Effector memory CD4-positive, alpha-beta T cell (primary cell): ENCODE measurements around the gene CUX1.
"Not testable (repeated sequence)": the region's sequence is repeated elsewhere in the genome, so short reads cannot be mapped to it uniquely, and the experiment has no call there.

Source experiments
- DNase-seq, 3 donors: peaks; one replicate each; pipeline ENCODE4 v3.0.0-alpha.2; 2020
- H3K27ac ChIP-seq: 2 replicates; pipeline ENCODE4 v1.7.0; 2013; ENCODE audit warnings: mild to moderate bottlenecking, low read length, moderate library complexity; ENCODE audit not compliant: insufficient read depth, poor library complexity, severe bottlenecking
- H3K27me3 ChIP-seq: replicated peaks from 2 replicates; pipeline ENCODE4 v1.7.0; 2013; ENCODE audit warnings: mild to moderate bottlenecking, low read length; ENCODE audit not compliant: insufficient read depth, control insufficient read depth, poor library complexity, severe bottlenecking
- H3K36me3 ChIP-seq: 2 replicates; pipeline ENCODE4 v1.7.0; 2013; ENCODE audit warnings: mild to moderate bottlenecking, low read length, moderate library complexity; ENCODE audit not compliant: control insufficient read depth, insufficient read depth
- H3K4me1 ChIP-seq: 2 replicates; pipeline ENCODE4 v1.7.0; 2013; ENCODE audit warnings: low read length, mild to moderate bottlenecking; ENCODE audit not compliant: control insufficient read depth, insufficient read depth, poor library complexity, severe bottlenecking
- H3K4me3 ChIP-seq: 2 replicates; pipeline ENCODE4 v1.7.0; 2013; ENCODE audit warnings: low read length, low read depth, mild to moderate bottlenecking; ENCODE audit not compliant: insufficient read depth, poor library complexity, severe bottlenecking
- H3K9me3 ChIP-seq: 2 replicates; pipeline ENCODE4 v1.7.0; 2013; ENCODE audit warnings: mild to moderate bottlenecking, low read length, moderate library complexity; ENCODE audit not compliant: control insufficient read depth

Gene CUX1

GRCh38 chr7:101924171-101924570, 106.7 kb downstream of the CUX1 start:
- Histone ChIP-seq H3K27me3 (no peaks in the 10 kb centered on the region), H3K9me3 (no peaks in the 10 kb centered on the region), H3K4me3 (no peak overlapping the region), H3K27ac (no peak overlapping the region), H3K4me1 (no peaks in the 10 kb centered on the region), H3K36me3 (no peaks in the 10 kb centered on the region)
- no peak for DNase-seq

- H3K9me3 ChIP-seq: no peaks in the 10 kb centered on the region
- no peaks in the 10 kb centered on the region for H3K4me1 ChIP-seq
- no peak overlapping the region for H3K4me3 ChIP-seq
- no peaks in the 10 kb centered on the region for H3K27me3 ChIP-seq
- no peak overlapping the region for H3K27ac ChIP-seq
- H3K36me3 ChIP-seq: no peaks in the 10 kb centered on the region
- no peak for DNase-seq
These were observed 108.8 kb downstream of the CUX1 start for GRCh38 chr7:101926265-101926664.

- Histone ChIP-seq H3K4me1 (no peaks in the 10 kb centered on the region), H3K36me3 (no peaks in the 10 kb centered on the region), H3K27ac (no peak overlapping the region), H3K27me3 (no peaks in the 10 kb centered on the region), H3K9me3 (no peaks in the 10 kb centered on the region), H3K4me3 (no peak overlapping the region)
- DNase-seq: no peak
These were observed 110.0 kb downstream of the CUX1 start for GRCh38 chr7:101927389-101927788.

GRCh38 chr7:101927802-101928201, 110.4 kb downstream of the CUX1 start:
- no peaks in the 10 kb centered on the region for H3K9me3 ChIP-seq

GRCh38 chr7:101929256-101929655, 111.8 kb downstream of the CUX1 start:
- H3K36me3 ChIP-seq: no peaks in the 10 kb centered on the region
- H3K27me3 ChIP-seq: no peaks in the 10 kb centered on the region
- no peaks in the 10 kb centered on the region for H3K4me1 ChIP-seq

More at GRCh38 chr7:101927802-101928201, 110.4 kb downstream of the CUX1 start:
- Histone ChIP-seq H3K4me1 (no peaks in the 10 kb centered on the region), H3K27me3 (no peaks in the 10 kb centered on the region), H3K4me3 (no peak overlapping the region), H3K36me3 (no peaks in the 10 kb centered on the region), H3K27ac (no peak overlapping the region)
- no peak for DNase-seq

GRCh38 chr7:101929911-101930310, 112.5 kb downstream of the CUX1 start:
- not testable (repeated sequence) for H3K27ac ChIP-seq, H3K27me3 ChIP-seq, DNase-seq, H3K4me1 ChIP-seq, H3K4me3 ChIP-seq, H3K9me3 ChIP-seq, H3K36me3 ChIP-seq

More at GRCh38 chr7:101929256-101929655, 111.8 kb downstream of the CUX1 start:
- DNase-seq: no peak
- Histone ChIP-seq H3K9me3 (no peaks in the 10 kb centered on the region), H3K4me3 (no peak overlapping the region), H3K27ac (no peak overlapping the region)

- Histone ChIP-seq H3K27me3 (no peaks in the 10 kb centered on the region), H3K4me3 (no peak overlapping the region), H3K36me3 (no peaks in the 10 kb centered on the region), H3K9me3 (no peaks in the 10 kb centered on the region), H3K4me1 (no peaks in the 10 kb centered on the region), H3K27ac (no peak overlapping the region)
- no peak for DNase-seq
These were observed 114.7 kb downstream of the CUX1 start for GRCh38 chr7:101932083-101932482.

- DNase-seq: no peak
- no peaks in the 10 kb centered on the region for H3K4me1 ChIP-seq
- H3K36me3 ChIP-seq: no peaks in the 10 kb centered on the region
These were observed 115.6 kb downstream of the CUX1 start for GRCh38 chr7:101933028-101933427.

GRCh38 chr7:101933688-101934121, 116.3 kb downstream of the CUX1 start:
- H3K27me3 ChIP-seq: no peaks in the 10 kb centered on the region
- no peaks in the 10 kb centered on the region for H3K4me1 ChIP-seq
- no peak overlapping the region for H3K27ac ChIP-seq
- no peak overlapping the region for H3K4me3 ChIP-seq
- no peaks in the 10 kb centered on the region for H3K36me3 ChIP-seq
- no peak for DNase-seq
- H3K9me3 ChIP-seq: no peaks in the 10 kb centered on the region

More at GRCh38 chr7:101933028-101933427, 115.6 kb downstream of the CUX1 start:
- no peaks in the 10 kb centered on the region for H3K9me3 ChIP-seq
- H3K27ac ChIP-seq: no peak overlapping the region
- H3K27me3 ChIP-seq: no peaks in the 10 kb centered on the region
- no peak overlapping the region for H3K4me3 ChIP-seq

GRCh38 chr7:101934618-101935017, 117.2 kb downstream of the CUX1 start:
- Histone ChIP-seq H3K36me3 (no peaks in the 10 kb centered on the region), H3K27me3 (no peaks in the 10 kb centered on the region), H3K27ac (no peak overlapping the region), H3K9me3 (no peaks in the 10 kb centered on the region), H3K4me3 (no peak overlapping the region), H3K4me1 (no peaks in the 10 kb centered on the region)
- no peak for DNase-seq
